LNCAP (cell line): ENCODE data around the gene TRIAP1.

Experiments used
- TF ChIP-seq, protein P1 (sequence below): fragments of 450-650 bp; IDR thresholded peaks from 2 replicates; pipeline ENCODE4 v1.5.1; 2017; ENCODE audit warnings: mild to moderate bottlenecking

The TRIAP1 gene

DNA sequence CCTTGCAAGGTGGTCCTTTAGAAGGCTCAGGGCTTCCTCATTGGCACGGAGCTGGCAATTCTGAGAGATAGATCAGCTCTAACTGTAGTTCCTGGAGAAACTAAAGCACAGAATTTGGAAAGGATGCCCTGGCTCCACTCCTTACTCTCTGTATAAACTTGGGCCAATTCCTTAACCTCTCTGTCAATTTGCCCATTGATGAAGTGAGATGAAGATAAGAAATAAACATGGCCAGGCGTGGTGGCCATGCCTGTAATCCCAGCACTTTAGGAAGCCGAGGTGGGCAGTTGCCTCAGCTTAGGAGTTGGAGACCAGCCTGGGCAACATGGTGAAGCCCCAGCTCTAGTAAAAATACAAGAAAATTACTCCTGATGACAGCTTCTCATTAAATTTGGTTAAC lies 42.3 kb downstream of the TRIAP1 start:
- TF ChIP-seq, protein P1, sequence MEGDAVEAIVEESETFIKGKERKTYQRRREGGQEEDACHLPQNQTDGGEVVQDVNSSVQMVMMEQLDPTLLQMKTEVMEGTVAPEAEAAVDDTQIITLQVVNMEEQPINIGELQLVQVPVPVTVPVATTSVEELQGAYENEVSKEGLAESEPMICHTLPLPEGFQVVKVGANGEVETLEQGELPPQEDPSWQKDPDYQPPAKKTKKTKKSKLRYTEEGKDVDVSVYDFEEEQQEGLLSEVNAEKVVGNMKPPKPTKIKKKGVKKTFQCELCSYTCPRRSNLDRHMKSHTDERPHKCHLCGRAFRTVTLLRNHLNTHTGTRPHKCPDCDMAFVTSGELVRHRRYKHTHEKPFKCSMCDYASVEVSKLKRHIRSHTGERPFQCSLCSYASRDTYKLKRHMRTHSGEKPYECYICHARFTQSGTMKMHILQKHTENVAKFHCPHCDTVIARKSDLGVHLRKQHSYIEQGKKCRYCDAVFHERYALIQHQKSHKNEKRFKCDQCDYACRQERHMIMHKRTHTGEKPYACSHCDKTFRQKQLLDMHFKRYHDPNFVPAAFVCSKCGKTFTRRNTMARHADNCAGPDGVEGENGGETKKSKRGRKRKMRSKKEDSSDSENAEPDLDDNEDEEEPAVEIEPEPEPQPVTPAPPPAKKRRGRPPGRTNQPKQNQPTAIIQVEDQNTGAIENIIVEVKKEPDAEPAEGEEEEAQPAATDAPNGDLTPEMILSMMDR, result no peak

DNA sequence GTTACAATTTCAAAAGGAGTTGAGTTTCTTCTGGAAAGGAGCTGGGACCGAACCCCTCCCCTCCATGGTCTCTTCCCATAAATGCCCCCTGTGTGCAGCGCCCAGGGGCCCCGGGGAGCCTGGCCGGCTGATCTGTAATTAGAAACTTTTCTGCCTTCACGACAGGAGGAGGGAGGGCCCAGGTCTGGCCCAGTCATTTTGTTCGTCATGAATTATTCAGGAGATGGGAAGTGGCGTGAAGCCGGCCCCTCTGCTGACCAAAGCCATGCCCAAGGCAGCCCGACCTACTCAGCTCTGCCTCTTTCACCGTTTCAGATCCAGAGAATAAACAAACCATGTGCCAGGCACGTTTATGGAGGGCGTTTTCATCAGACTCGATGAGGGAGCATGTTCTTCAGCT lies 44.0 kb downstream of the TRIAP1 start:
- TF ChIP-seq, protein P1, result no peak

DNA sequence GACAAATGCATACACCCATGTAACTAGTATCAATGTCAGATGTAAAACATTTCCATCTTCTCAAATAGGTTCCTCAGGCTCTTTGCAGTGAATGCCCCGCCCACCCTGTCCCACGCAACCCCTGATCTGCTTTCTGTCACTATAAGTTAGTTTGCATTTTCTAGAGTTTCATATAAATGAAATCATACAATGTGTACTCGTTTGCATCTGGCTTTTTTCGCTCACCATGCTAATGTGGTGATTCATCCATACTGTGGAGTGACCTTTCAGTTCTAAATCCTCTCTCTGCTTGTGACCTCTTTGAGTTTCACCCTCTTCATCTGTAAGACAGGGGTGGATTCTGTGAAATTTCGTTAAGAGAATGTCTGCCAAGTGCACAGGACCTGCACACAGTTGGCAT lies 46.7 kb downstream of the TRIAP1 start:
- TF ChIP-seq, protein P1, result no peak

DNA sequence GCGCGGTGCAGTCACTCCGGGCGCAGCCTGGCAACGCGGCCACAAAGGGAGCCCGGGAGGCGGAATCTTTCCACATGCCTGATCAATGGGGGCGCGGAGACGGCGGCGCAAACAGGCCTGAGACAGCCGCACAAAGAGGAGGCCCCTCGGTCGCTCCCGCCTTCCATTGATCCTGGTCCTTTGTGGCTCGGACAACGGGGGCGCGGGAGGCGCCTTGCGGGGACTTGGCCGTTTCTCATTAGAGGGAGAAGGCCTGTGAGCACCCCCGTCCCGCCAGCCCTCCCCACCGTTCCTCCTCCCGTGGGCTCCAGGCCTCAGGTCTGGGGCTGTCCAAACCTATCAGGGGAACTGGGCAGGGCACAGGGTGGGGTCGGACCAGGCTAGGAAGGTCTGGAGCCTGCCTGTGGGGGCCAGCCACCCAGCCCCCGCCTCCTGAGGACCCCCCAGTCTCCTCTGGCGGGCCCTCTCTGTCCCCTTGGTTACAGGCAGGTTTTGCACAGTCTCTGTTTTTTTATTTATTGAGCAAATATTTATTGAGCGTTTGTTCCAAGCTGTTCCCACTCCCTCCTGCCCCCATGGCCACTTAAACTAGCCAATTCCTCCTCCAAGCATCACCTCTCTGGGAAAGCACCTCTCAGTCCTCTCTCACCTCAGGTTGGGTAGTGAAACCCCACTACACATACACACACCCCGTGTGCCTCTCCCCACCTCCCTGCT lies 48.2 kb downstream of the TRIAP1 start:
- TF ChIP-seq, protein P1, result no peak

DNA sequence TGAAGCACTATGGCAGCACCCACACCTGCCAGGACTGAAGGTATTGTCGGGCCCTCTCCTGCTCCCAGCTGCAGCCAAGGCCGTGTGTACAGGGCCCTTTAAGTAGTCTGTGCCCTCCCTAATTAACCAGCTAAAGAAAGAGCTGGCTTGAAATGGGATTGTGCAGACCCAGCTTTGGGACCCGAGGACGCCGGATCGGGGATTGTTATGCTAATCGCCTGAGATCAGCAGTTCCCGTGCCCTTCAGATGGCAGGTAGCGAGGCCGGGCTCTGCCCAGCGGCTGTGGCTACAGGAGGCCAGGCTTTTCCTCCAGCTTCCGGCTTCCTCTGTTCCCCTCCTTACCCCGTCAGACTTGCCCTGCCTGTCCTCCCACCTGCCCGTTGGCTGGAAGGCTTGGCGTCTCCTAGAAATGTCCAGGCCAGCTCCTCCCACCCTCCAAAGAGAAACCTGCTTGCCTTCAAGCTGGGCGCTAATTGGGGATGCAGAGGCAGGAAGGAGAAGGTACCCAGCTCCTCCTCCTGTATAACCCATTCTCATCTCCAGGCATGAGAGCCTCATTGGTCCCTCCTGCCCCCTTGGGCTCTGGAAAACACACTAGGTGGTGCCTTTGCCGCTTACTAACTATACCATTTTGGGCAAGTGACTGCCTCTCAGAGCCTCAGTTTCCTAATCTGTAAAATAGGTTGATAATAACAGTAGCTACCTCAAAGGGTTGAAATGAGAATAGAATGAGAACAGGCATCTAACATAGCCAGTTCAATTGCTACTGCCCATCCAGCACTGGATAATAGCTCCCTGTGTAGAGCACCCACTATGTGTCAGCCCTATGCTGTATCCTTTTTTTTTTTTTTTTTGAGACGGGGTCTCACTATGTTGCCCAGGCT lies 51.5 kb downstream of the TRIAP1 start:
- TF ChIP-seq, protein P1, result no peak
